GM12801 (cell line): Measurements from ENCODE around the gene PLEKHA5.

Experiments
- CTCF ChIP-seq: IDR thresholded peaks from one replicate; pipeline ENCODE4 v1.5.1; 2011; ENCODE audit warnings: control low read depth; ENCODE audit not compliant: insufficient read length; ENCODE audit errors: extremely low read depth

The PLEKHA5 gene

DNA sequence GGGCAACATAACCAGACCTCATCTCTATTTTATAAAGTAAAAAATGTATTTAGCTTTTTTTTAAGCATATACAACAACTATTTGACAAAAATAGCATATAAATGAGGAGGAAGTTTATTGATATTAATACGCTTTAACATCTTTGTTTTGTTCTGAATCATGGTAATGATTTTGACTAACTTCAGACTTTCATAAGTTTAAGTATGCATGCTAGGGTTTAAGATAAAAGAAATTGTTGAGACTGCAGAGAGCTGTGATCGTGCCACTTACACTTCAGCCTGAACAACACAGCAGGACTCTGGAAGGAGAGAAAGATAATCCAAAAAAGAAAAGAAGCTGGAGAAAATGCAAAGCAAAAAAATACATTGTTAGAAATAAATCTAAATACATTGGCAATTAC is 221.8 kb downstream of the PLEKHA5 start:
- TF ChIP-seq CTCF: no peak

DNA sequence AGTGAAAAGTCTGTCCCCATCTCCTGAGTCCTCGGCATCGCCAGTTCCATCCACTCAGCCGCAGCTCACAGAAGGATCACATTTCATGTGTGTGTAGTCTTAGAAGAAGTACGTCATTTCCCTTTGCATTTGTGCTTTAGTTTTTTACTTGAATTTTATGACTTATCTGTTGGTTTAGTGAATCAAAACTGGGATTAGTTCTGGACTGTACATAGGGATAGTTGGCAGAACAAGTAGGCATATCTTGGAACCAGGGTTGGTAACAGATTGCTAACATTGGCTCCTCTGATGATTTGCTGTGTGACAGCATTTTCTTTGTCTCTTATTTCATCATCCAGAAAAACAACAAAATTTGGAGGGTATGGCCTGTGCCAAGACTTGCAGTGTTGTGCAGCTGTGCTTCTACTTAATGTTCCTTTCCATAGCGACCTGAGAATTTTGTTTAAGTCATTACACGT is 240.2 kb downstream of the PLEKHA5 start:
- TF ChIP-seq CTCF: no peak

GRCh38 chr12:19373586-19373985 is 244.1 kb downstream of the PLEKHA5 start:
- TF ChIP-seq CTCF: no peak

- no peak for TF ChIP-seq CTCF
Observed at GRCh38 chr12:19375888-19376287, 246.4 kb downstream of the PLEKHA5 start.

DNA sequence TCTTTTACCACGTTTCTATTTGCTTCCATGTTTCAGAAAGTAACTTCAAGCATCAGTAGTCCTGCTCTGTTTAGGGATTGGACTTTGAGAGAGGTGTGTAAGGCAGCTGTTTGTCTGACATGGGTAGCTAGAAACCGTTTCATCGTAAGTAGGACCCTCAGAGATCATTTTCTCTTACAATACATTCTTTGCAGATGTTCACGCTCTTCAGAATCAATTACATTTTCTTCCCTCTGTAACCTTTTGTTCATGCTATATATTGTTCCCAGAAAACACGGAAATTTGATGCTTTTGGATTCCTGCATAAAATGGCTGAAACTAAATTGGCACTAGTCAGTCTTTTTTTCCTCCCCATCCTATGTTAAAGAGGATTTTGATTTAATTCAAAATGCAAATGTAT is 247.2 kb downstream of the PLEKHA5 start:
- no peak for TF ChIP-seq CTCF

GRCh38 chr12:19382111-19382526 is 252.6 kb downstream of the PLEKHA5 start:
- no peak for TF ChIP-seq CTCF

GRCh38 chr12:19382563-19382962 is 253.0 kb downstream of the PLEKHA5 start:
- no peak for TF ChIP-seq CTCF

- no peak for TF ChIP-seq CTCF
Observed at GRCh38 chr12:19387161-19387560, 257.6 kb downstream of the PLEKHA5 start.
